ENCODE results near the gene PIK3R1.

- TF ChIP-seq CTCF (IDR thresholded peaks at IDR 0.05): no peak
- no peak for TF ChIP-seq POLR2AphosphoS5 (IDR thresholded peaks at IDR 0.05)
- TF ChIP-seq EP300 (IDR thresholded peaks at IDR 0.05): no peak
Observed at GRCh38 chr5:68277431-68277830, 61.9 kb downstream of the PIK3R1 start.
